Breast epithelium (tissue), 4 donors: ENCODE measurements around the gene ZFP62. TPM values are rescaled to one million over a fixed set of nuclear protein-coding genes. Genes with fewer than 3 reads are reported as not detected.
A peak's percentile ranks its signal among the peaks of the same experiment; 100 is the strongest.

Source experiments
- DNase-seq, 2 donors: peaks; one replicate each; pipeline ENCODE4 v3.0.0-alpha.2; 2019; ENCODE audit warnings: low spot score in 2 of 2
- H3K27ac ChIP-seq, 2 donors: fragments of 200-600 bp; sonication (generic) in 1 of 2; one replicate each; pipeline ENCODE4 v1.5.1; 2016 to 2019; ENCODE audit warnings: mild to moderate bottlenecking in 1 of 2
- H3K27me3 ChIP-seq, 2 donors: fragments of 200-600 bp; sonication (generic) in 1 of 2; one replicate each; pipeline versions ENCODE4 v1.5.1 to v1.6.0; 2017 to 2019; ENCODE audit warnings: control low read depth in 1 of 2, mild to moderate bottlenecking in 1 of 2
- H3K36me3 ChIP-seq: fragments of 200-600 bp; one replicate; pipeline ENCODE4 v1.5.1; 2019
- H3K4me1 ChIP-seq, 2 donors: fragments of 200-600 bp; sonication (generic); one replicate each; pipeline ENCODE4 v1.5.1; 2016 to 2019; ENCODE audit warnings: control low read depth in 1 of 2
- H3K4me3 ChIP-seq, 3 donors: fragments of 200-600 bp; sonication (generic); 1 replicate in 2 of 3; 2 replicates in 1 of 3; pipeline ENCODE4 v1.5.1; 2016 to 2019; ENCODE audit warnings: mild to moderate bottlenecking in 3 of 3, moderate library complexity in 2 of 3
- H3K9me3 ChIP-seq, 2 donors: fragments of 200-600 bp; sonication (generic) in 1 of 2; one replicate each; pipeline ENCODE4 v1.5.1; 2016 to 2019; ENCODE audit warnings: control low read depth in 1 of 2
- POLR2A ChIP-seq: fragments of 450-650 bp; IDR thresholded peaks from one replicate; pipeline ENCODE4 v1.6.1; 2016; ENCODE audit warnings: antibody characterized with exemption, mild to moderate bottlenecking, moderate library complexity
- POLR2AphosphoS5 ChIP-seq, 3 donors: sonication (generic); formaldehyde crosslinking; IDR thresholded peaks; one replicate each; pipeline ENCODE4 v1.6.1; 2017; ENCODE audit warnings: antibody characterized with exemption in 3 of 3
- intact Hi-C: fragments of 100-400 bp; cut with DNase I; formaldehyde crosslinking; loops from one replicate; pipeline ENCODE4 v1.15.1; 2023; ENCODE audit warnings: low total_unique reads
- total RNA-seq, 3 donors: library from RNA; depleted of rRNA; stranded (reverse); fragments of >200 nt; gene quantifications; one replicate each; pipeline ENCODE4 v1.1.0, GENCODE V29; 2016
- TF ChIP-seq, protein P1 (sequence below), 3 donors: fragments of 450-650 bp; IDR thresholded peaks; one replicate each; pipeline ENCODE4 v1.5.1; 2016 to 2017; ENCODE audit warnings: antibody characterized with exemption in 3 of 3, mild to moderate bottlenecking in 3 of 3, moderate library complexity in 3 of 3

Gene ZFP62
- total RNA-seq, 3 donors from 2014 or later: 18.6 to 49.6 (median 35.4) TPM

GRCh38 chr5:180803181-180804128, 57.6 kb downstream of the ZFP62 start:
- intact Hi-C loops: no loop called here
- peak overlapping the region; percentile 64 to 100 (median 68) for H3K4me3 ChIP-seq
- no peaks in the 10 kb centered on the region for H3K36me3 ChIP-seq
- H3K27me3 ChIP-seq: no peaks in the 10 kb centered on the region
- peak overlapping the region; percentile 96 to 99 for H3K27ac ChIP-seq
- TF ChIP-seq, protein P1, sequence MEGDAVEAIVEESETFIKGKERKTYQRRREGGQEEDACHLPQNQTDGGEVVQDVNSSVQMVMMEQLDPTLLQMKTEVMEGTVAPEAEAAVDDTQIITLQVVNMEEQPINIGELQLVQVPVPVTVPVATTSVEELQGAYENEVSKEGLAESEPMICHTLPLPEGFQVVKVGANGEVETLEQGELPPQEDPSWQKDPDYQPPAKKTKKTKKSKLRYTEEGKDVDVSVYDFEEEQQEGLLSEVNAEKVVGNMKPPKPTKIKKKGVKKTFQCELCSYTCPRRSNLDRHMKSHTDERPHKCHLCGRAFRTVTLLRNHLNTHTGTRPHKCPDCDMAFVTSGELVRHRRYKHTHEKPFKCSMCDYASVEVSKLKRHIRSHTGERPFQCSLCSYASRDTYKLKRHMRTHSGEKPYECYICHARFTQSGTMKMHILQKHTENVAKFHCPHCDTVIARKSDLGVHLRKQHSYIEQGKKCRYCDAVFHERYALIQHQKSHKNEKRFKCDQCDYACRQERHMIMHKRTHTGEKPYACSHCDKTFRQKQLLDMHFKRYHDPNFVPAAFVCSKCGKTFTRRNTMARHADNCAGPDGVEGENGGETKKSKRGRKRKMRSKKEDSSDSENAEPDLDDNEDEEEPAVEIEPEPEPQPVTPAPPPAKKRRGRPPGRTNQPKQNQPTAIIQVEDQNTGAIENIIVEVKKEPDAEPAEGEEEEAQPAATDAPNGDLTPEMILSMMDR (IDR thresholded peaks at IDR 0.05): no peak
- TF ChIP-seq POLR2AphosphoS5 (IDR thresholded peaks at IDR 0.05) (no peak), POLR2A (peak; percentile 26)
- DNase-seq: peak in 1 of 2 donors; percentile 65
- H3K4me1 ChIP-seq: peaks cover 23 to 59% of the 10 kb centered on the region in 2 donors
- no peaks in the 10 kb centered on the region for H3K9me3 ChIP-seq

DNA sequence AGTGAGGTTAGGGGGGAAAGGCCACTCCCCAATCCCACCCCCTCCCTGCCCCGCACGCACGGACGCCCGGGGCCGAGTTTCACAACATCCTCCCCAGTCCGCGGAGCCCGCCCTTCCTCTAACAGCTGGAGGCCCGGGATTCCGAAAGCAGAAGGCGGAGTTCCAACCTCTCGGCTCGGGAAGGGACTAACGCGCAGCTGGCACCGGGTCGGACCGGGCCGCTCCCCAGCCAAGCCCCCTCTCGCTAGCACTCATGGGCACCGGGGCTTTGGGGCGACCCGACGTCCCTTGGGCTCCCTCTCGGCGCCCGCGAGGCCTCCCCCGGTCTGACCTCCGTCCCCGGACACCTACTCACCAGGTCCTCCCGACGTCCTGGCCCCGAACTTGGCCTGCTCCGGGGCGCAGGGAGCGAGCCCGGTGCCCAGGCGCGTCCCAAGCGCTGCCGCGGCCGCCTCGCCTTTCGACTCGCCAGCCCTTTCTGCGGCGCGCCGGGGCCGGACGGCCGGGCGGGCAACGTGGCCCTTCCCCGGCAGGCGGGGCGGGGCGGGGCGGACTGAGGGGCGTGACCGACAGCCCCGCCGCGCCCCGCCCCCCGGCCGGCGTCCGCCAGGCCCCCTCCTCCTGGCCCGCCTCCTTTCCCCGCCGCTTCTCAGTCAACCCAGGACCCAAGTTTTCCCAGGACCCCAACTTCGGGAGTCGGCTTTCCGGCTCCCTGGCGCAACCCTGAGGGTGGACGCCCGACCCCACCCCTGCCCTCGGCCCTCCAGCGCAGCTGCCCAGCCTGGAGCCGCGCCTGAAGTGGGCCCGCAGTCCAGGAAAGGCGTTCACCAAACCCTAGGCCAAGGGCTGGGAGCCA, 58.5 kb downstream of the ZFP62 start, which contains the start of gene MGAT1:
Gene MGAT1 (minus strand): TSS at position 482 of the 856 bp plus-strand sequence. CDS start 9,835 bp downstream, outside the sequence.
- Histone ChIP-seq H3K27me3 (no peaks in the 10 kb centered on the region), H3K27ac (peak within 1 kb of the TSS; percentile 96 to 99), H3K4me3 (peak within 1 kb of the TSS; percentile 64 to 100 (median 68)), H3K4me1 (peaks cover 19 to 58% of the 10 kb centered on the region in 2 donors), H3K36me3 (no peaks in the 10 kb centered on the region), H3K9me3 (no peaks in the 10 kb centered on the region)
- DNase-seq: peak; percentile 84
- intact Hi-C loops: no loop called here
- TF ChIP-seq POLR2A (peak; percentile 65), POLR2AphosphoS5 (IDR thresholded peaks at IDR 0.05) (peak; percentile 75 to 88 (median 86))
- TF ChIP-seq, protein P1 (IDR thresholded peaks at IDR 0.05): no peak

DNA sequence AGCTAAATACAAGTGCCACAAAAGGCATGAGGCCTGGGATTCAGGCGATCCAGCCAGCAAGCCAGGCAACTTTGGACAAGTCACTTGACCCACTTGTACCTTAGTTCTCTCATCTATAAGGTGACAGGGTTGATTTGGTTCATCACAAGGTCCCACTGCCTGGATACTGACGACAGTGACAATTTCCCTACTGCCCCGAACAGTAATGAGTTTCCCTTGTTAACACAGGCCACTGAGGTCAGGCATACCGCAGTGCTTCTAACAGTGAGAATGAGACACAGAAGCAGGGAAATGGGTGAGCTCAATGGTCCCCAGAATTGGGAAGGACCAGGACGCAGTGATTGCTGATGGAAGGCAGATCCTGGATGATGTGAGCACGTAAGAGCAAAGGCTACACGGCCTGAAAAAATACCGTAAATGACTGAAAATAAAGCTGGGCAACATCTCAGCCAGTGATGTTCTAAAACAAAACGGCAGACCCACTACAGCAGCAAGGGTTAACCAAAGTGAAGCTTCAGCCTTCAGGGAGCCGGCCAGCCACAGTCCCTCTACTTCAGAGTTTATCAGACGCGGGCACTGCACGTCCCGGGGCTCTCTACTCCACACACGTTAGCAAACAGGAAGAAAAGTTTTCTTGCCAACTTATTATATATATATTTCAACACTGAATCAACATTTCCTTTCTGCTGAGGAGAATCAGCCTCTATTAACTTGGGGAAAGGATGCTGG, 59.3 kb downstream of the ZFP62 start:
- TF ChIP-seq POLR2A (no peak), POLR2AphosphoS5 (IDR thresholded peaks at IDR 0.05) (no peak)
- TF ChIP-seq, protein P1 (IDR thresholded peaks at IDR 0.05): no peak
- Histone ChIP-seq H3K27ac (peak overlapping the region; percentile 96 to 99), H3K9me3 (no peaks in the 10 kb centered on the region), H3K4me1 (peaks cover 12 to 52% of the 10 kb centered on the region in 2 donors), H3K4me3 (peak overlapping the region; percentile 64 to 100 (median 68)), H3K36me3 (no peaks in the 10 kb centered on the region), H3K27me3 (no peaks in the 10 kb centered on the region)
- peak in 1 of 2 donors; percentile 28 for DNase-seq
- intact Hi-C loops: no loop called here

DNA sequence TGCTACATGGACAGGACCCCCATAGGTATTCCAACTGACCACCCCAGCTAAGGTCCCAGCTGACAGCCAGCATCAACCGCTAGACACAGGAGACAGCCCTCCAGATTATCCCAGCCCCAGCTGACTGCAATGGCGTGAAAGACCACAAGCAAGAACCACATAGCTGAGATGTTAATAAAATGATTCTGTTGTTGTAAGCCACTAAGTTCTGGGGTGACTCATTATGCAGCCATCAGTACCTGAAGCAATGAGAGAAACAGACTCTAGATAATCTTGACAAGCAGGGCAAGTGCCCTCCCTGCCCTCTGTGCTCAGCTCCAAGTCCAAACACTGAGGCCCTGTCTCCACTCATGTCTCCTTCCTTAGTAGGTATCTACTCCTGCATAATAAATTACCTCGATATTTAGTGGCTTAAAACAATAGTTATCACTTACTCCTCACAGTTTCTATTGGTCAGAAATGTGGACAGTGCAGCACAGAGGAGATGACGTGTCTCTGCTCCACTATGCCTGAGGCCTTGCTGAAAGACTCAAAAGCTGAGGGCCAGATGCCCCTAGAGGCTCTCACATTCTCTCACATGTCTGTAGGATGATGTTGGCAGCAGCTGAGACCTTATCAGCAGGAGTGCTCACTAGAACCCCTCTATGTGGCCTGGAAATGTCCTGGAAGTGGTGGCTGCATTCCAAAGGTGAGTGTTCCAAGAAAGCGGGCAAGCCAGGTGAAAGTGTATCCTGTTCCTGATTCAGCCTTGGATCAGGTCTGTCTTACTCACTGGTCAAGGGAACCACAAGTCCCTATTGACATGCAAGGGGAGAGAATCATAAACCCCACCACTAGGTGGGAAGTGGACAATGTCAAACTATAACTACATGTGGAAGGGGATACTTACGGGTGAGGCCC, 60.9 kb downstream of the ZFP62 start:
- Histone ChIP-seq H3K36me3 (no peaks in the 10 kb centered on the region), H3K9me3 (no peaks in the 10 kb centered on the region), H3K27me3 (no peaks in the 10 kb centered on the region), H3K27ac (peak overlapping the region; percentile 35 to 96), H3K4me3 (peak overlapping the region in 2 of 3 donors; percentile 64 to 100), H3K4me1 (peaks cover 10 to 43% of the 10 kb centered on the region in 2 donors)
- DNase-seq: peak in 1 of 2 donors; percentile 13
- intact Hi-C loops: no loop called here
- TF ChIP-seq POLR2AphosphoS5 (IDR thresholded peaks at IDR 0.05): no peak
- TF ChIP-seq, protein P1 (IDR thresholded peaks at IDR 0.05): peak in 1 of 3 donors; percentile 5
- no peak for TF ChIP-seq POLR2A
